HG03196 (cell line): ENCODE measurements around the gene KIRREL1.

Experiments used
- ATAC-seq: cut with Tn5 transposase; IDR thresholded peaks from one replicate; pipeline ENCODE4 v1.9.1; 2021; ENCODE audit not compliant: unreplicated experiment

Gene KIRREL1

GRCh38 chr1:157993147-157993917, at the start of gene KIRREL1:
Gene KIRREL1 (plus strand): TSS chr1:157993645. CDS start chr1:157993677, 32 bp downstream.
- ATAC-seq = no peak

DNA sequence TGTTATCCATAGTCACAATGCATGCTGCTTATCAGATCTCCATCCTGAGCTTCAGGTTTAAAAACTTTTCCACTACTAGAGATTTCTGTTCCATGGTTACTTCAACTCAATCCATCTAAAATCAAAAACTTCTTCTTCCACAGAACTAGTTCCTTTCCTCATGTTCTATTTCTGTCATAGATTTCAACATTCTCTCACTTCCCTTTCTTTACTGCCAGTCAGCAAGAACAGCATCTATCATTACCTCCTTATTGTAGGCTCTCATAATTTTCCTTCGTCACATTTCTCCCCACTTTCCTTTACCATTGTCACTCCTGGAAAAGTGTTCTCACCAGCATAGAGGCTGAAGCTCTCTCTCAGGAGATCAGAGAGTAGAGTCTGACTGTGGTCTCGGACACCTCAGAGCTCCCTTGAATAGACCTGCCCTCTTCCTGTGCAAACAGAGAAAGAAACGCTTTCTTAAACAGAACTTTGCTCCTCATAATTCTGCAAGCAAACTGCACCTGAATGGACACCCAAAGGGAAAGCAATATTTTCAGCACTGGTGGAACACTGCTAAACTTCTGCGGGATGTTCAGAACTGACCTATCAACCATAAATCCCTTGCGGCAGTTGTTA, 48.7 kb upstream of the KIRREL1 start:
- ATAC-seq = no peak

DNA sequence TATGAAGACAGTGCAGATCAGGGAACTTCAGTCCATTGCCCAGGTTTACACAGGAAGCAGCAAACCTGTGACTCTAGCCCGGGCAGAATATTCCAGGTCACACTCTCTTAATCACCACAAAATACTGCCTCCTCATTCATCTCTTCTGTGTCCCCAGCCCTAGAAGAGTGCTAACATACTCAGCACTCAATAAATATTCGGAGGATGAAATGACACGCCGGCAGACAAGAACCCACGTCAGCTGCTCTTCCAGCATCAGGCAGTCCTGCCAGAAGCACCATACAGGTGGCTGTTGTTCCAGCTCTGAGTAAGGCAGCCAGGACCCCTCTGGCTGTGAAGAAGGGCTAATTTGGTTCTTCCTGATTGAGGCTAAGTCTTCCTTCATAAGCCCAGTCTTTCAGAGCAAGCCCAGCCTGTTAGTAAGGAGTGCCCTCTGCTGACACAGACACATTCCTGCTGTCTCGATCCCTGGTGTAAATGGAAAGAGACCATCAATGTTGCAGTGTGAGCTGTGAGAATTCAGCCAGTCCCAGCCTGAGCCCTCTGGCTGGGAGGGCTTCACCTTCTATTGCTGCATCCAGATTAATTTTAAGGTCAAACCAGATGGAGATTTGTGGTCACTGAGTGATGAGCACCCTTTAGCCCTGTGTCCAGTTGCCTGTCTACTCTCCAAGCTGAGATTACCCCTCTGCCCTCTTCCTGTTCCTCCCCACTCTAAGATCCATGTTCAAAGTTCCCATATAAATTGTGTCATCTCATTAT, 45.0 kb upstream of the KIRREL1 start:
- no peak for ATAC-seq

DNA sequence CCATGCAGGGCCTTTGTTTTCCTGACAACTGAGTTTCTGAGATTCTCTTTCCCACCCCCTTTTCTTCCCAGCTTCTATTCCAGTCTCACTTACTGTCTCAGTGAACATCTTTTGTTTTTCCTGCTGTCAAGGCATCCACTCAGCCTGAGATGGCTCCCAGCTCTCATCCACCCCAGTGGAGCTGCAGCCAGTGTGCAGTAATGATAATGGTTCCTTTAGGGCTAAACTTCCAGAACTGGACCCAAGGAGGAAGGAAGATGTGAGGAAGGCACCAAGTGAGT, 44.4 kb upstream of the KIRREL1 start:
- no peak for ATAC-seq

DNA sequence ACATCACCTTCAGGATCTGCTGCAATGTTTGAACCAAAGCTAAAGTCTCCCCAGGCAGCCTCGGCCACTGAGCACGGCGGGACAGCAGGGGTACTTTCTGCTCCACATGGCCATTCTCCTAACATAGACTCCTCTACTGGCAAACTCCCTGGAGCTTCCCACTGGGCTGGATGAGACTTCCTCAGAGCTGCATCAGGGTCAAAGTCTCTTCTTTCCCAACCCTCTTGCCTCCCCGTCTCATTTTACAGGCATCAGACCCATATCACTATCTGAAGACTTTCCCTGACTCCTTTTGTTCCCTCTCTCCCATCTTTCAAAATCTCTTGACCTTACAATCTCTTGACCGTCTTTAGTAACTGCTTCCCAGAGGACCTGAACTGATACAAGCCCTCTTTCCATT, 42.2 kb upstream of the KIRREL1 start:
- ATAC-seq = no peak

- ATAC-seq = no peak
Measured at GRCh38 chr1:157952601-157953000, 40.8 kb upstream of the KIRREL1 start.

DNA sequence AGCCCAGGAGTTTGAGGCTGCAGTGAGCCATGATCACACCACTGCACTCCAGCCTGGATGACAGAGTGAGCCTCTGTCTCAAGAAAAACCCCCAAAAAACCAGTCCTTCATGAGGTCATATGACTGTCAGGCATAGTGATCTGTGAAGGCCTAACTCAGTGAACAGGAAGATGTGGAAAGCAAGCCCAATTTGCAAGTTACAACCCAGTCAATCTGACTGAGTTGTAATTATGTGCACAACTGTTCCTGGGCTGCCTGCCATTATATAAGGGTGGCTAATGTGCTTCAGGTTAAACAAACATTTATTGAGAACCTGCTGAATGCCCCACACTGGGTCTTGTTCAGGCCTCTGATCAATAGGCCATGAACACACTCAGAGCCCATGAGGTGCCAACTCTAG, 38.2 kb upstream of the KIRREL1 start:
- ATAC-seq = no peak

- no peak for ATAC-seq
Measured at GRCh38 chr1:157955857-157956256, 37.6 kb upstream of the KIRREL1 start.

- no peak for ATAC-seq
Measured at GRCh38 chr1:157956732-157957131, 36.7 kb upstream of the KIRREL1 start.

- no peak for ATAC-seq
Measured at GRCh38 chr1:157958263-157958662, 35.2 kb upstream of the KIRREL1 start.

- no peak for ATAC-seq
Measured at GRCh38 chr1:157959750-157960149, 33.7 kb upstream of the KIRREL1 start.

DNA sequence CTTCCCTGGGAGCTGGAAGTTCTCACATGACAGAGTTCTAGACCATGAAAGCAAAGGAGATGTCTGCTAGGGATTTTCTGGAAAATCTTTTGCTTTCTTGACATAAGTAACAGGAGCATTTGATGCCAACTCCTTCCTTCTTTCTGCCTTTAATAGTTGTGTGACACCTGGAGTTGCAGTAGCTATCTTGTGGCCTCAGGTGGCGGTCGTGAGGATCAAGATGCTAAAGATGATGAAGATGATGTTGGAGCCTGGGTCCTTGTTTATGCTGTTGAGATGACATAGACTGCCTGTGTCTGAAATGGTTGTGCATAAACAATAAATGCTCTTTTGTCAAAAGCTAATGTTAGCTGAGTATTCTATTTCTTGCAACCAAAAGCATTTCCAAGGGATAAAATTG, 32.7 kb upstream of the KIRREL1 start:
- no peak for ATAC-seq

DNA sequence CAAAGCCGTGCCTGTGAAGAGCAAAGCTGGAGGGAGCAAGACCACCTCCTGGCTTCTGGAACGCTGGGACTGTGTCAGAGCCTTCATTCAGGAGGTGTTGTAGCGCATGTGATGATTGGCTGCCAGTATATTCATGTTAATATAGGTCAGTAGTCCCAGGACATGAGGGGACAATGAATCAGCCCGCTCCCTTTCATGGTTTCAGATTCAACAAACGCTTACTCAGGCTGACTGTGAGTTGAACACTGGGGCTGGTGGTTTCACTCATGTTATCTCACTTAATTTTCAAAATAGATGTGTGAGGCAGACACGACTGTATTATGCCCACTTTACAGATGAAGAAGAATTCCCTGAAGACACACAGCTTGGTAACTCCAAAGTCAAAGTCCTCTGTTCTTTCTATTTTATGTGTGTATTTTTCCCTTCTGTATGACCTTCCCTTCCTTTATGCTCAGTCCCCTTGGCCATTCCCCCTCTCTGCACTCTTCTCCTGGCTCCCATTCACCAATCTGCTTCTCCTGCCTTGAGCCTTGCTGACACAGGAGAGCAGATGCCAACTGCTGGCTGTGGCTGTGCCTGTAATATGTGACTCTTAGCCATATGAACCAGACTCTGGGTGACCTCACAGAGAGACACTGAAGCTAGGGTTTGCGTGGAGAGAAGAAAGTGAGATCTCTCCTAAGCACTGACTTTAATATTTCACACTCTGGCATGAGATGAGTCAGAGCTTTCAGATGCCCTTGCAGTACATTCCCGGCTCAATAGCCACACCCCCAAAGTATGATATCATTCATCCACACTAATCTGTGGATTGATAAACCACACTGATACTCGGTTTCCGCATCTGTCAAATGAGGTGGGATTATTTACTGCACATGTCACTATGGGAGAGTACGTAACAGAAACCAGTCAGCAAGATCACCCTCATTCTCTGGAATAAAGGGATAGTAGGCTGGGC, 31.4 kb upstream of the KIRREL1 start:
- peak; percentile 61 for ATAC-seq

- ATAC-seq = peak; percentile 50
Measured at GRCh38 chr1:157963713-157964112, 29.7 kb upstream of the KIRREL1 start.

DNA sequence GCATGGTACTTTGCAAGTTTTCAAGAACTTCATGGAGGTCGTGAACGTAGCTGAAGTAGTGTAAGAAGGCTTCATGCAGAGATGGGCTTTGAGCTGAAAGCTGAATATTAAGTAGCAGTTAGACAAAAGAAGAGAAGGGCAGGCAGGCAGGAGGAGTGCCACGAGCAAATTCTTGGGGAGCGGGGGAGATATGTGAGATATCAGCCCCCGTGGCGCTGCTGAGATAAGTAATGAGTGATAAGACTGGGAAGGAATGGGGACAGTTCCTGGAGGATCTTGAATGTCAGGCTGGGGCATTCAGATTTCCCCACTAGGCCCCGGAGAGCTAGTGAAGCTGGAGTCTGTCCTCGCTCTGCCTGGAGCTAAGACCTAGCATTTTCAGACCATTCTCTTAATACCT, 27.9 kb upstream of the KIRREL1 start:
- no peak for ATAC-seq

DNA sequence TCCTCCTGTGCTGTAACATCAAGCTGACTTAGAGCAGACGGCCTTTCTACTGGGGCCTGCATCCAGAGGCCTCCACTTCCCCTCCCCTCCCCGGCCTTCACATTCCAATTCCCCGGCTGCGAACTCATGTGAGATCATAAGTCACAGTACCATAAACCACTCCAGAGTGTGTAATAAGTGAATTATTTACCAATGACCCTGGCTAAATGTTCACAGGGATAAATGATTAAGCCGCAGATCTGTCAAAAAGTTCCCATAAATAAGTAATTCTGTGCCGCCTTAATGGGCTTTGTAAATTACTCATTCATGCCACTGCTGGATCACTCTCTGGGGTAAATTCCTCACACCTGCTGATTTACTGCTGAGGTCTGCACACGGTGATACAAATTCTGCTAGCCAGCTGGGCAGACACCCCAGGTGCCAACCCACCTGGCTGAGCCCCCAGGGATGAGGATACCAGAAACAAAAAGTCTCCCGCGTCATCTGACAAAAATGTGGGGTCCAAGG, 27.4 kb upstream of the KIRREL1 start:
- no peak for ATAC-seq

- ATAC-seq = no peak
Measured at GRCh38 chr1:157967205-157967604, 26.2 kb upstream of the KIRREL1 start.

GRCh38 chr1:157968508-157968907, 24.9 kb upstream of the KIRREL1 start:
- ATAC-seq = no peak

DNA sequence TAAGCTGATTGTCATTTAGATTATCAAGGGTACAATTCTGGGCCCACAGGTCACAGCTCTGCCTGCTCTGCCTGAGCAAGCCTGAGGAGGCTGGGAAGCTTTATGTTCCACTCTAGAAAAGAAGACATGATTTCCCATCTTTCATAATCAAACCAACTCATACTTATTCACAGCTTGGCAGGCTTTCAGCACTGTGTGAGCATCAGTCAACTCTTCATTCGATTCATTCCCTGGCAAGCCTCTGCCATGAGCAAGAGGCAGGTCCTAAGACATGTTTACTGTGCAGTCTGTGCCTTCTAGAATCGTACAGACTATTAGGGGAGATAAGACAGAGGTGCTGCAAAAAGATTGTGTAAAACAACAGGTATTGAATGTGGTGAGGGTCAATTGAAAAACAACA, 24.5 kb upstream of the KIRREL1 start:
- no peak for ATAC-seq

DNA sequence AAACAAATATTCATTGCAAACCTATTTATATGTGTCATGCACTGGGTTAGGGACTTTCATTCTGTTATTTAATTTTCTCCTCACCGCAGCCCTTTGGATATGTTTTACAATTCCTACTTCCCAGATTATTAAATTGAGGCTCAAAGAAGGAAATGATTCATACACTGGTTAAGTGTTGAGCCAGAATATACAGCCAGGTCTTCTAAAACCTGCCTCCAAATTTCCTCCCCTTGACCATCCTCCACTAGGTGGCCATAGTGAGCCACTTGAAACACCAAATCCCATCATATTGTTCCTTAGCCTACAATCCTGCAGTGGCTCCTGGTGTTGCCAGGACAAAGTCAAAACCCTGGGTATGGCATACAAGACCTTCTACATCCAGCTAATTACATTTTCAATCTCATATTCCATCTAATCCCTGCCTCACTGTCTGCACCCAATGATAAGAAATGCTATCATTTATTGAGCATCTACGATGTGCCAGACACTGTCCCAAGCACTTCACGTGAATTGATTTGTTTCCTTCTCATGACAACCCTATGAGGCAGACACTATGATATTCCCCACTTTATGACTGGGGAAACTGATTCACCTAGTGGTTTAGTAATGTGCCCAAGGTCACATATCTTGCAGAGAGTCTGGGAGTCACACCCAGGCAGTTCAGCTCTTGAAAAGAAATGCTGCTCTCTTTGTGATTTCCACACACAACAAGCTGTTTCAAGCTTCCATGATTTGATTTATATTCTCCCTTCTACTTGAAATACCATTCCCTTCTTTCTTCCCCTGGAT, 23.6 kb upstream of the KIRREL1 start:
- no peak for ATAC-seq
